Activated CD8-positive, alpha-beta memory T cell treated with anti-CD3 and anti-CD28 coated beads, Interleukin-2, amount 50 U/mL, for 4 hours (primary cell): Measurements from ENCODE around the gene THPO.

Experiments
- DNase-seq: peaks from one replicate; pipeline ENCODE4 v3.0.0-alpha.2; 2020

Gene THPO

GRCh38 chr3:184328516-184328915, 49.5 kb downstream of the THPO start:
- no peak for DNase-seq

- DNase-seq, result no peak
Observed at GRCh38 chr3:184327171-184327570, 50.8 kb downstream of the THPO start.

GRCh38 chr3:184325715-184326369, 52.2 kb downstream of the THPO start:
- DNase-seq, result peak; percentile 47

GRCh38 chr3:184325269-184325668, 52.7 kb downstream of the THPO start:
- DNase-seq, result no peak

GRCh38 chr3:184323696-184324095, 54.3 kb downstream of the THPO start:
- DNase-seq, result no peak

GRCh38 chr3:184322731-184323487, 55.1 kb downstream of the THPO start:
- DNase-seq, result no peak
